Panc1 (cell line): ENCODE results near the gene GRK3.

Experiments
- POLR2AphosphoS5 ChIP-seq: IDR thresholded peaks from 2 replicates; pipeline ENCODE4 v1.6.1; 2012; ENCODE audit warnings: mild to moderate bottlenecking, low read depth, low read length, moderate library complexity
- SIN3A ChIP-seq: IDR thresholded peaks from 2 replicates; pipeline ENCODE4 v1.6.1; 2012; ENCODE audit warnings: low read depth, mild to moderate bottlenecking, low read length, moderate library complexity, borderline replicate concordance; ENCODE audit not compliant: insufficient read depth
- TCF7L2 ChIP-seq: IDR thresholded peaks from 2 replicates; pipeline ENCODE4 v1.6.1; 2011; ENCODE audit warnings: mild to moderate bottlenecking, low read depth, low read length, inconsistent platforms
- TF ChIP-seq, protein P1 (sequence below), 2 experiments: IDR thresholded peaks; 2 replicates each; pipeline ENCODE4 v1.6.1; 2011 to 2012; ENCODE audit warnings: low read depth in 2 of 2, control low read depth in 1 of 2, low read length in 1 of 2, mild to moderate bottlenecking in 1 of 2, moderate library complexity in 1 of 2; ENCODE audit not compliant: insufficient read depth in 1 of 2
- TF ChIP-seq, protein P2 (sequence below): fragments of 450-650 bp; IDR thresholded peaks from 2 replicates; pipeline ENCODE4 v1.5.1; 2017; ENCODE audit warnings: mild to moderate bottlenecking

GRCh38 chr22:25677631-25678030 lies 113.2 kb downstream of the GRK3 start:
- TF ChIP-seq, protein P1, sequence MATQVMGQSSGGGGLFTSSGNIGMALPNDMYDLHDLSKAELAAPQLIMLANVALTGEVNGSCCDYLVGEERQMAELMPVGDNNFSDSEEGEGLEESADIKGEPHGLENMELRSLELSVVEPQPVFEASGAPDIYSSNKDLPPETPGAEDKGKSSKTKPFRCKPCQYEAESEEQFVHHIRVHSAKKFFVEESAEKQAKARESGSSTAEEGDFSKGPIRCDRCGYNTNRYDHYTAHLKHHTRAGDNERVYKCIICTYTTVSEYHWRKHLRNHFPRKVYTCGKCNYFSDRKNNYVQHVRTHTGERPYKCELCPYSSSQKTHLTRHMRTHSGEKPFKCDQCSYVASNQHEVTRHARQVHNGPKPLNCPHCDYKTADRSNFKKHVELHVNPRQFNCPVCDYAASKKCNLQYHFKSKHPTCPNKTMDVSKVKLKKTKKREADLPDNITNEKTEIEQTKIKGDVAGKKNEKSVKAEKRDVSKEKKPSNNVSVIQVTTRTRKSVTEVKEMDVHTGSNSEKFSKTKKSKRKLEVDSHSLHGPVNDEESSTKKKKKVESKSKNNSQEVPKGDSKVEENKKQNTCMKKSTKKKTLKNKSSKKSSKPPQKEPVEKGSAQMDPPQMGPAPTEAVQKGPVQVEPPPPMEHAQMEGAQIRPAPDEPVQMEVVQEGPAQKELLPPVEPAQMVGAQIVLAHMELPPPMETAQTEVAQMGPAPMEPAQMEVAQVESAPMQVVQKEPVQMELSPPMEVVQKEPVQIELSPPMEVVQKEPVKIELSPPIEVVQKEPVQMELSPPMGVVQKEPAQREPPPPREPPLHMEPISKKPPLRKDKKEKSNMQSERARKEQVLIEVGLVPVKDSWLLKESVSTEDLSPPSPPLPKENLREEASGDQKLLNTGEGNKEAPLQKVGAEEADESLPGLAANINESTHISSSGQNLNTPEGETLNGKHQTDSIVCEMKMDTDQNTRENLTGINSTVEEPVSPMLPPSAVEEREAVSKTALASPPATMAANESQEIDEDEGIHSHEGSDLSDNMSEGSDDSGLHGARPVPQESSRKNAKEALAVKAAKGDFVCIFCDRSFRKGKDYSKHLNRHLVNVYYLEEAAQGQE (IDR thresholded peaks at IDR 0.05; ENCODE audit: insufficient read depth in 1 of 2, low read depth in 2 of 2, low read length in 1 of 2) = no peak
- TF ChIP-seq, protein P2, sequence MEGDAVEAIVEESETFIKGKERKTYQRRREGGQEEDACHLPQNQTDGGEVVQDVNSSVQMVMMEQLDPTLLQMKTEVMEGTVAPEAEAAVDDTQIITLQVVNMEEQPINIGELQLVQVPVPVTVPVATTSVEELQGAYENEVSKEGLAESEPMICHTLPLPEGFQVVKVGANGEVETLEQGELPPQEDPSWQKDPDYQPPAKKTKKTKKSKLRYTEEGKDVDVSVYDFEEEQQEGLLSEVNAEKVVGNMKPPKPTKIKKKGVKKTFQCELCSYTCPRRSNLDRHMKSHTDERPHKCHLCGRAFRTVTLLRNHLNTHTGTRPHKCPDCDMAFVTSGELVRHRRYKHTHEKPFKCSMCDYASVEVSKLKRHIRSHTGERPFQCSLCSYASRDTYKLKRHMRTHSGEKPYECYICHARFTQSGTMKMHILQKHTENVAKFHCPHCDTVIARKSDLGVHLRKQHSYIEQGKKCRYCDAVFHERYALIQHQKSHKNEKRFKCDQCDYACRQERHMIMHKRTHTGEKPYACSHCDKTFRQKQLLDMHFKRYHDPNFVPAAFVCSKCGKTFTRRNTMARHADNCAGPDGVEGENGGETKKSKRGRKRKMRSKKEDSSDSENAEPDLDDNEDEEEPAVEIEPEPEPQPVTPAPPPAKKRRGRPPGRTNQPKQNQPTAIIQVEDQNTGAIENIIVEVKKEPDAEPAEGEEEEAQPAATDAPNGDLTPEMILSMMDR = no peak
- TF ChIP-seq POLR2AphosphoS5 (no peak), TCF7L2 (no peak), SIN3A (no peak)
